Activated T-cell treated with anti-CD3 and anti-CD28 coated beads, Interleukin-2, amount 50 U/mL, for 72 hours (primary cell): Measurements from ENCODE around the gene HPRT1. TPM values are rescaled to one million over a fixed set of nuclear protein-coding genes. Genes with fewer than 3 reads are reported as not detected.

Experiments used
- ATAC-seq, 2 donors: fragments of 150-1000 bp; cut with Tn5 transposase; replicated peaks in 1 of 2; 2 replicates each; pipeline ENCODE4 v1.10.0; 2021; ENCODE audit warnings: moderate library complexity in 2 of 2, mild to moderate bottlenecking in 1 of 2
- DNase-seq, 2 donors: peaks; one replicate each; pipeline ENCODE4 v3.0.0; 2021 to 2022; ENCODE audit warnings: mixed read lengths in 1 of 2
- H3K27ac Mint-ChIP-seq: one replicate; pipeline ENCODE4 v1.8.0; 2022; ENCODE audit warnings: mild to moderate bottlenecking, moderate library complexity, mixed read lengths
- H3K27me3 Mint-ChIP-seq: one replicate; pipeline ENCODE4 v1.8.0; 2022; ENCODE audit warnings: low read depth, mixed read lengths
- H3K36me3 Mint-ChIP-seq, 2 donors: one replicate each; pipeline ENCODE4 v1.8.0; 2022; ENCODE audit warnings: mixed read lengths in 2 of 2, mild to moderate bottlenecking in 1 of 2; ENCODE audit not compliant: insufficient read depth in 2 of 2
- H3K4me1 Mint-ChIP-seq: one replicate; pipeline ENCODE4 v1.8.0; 2022; ENCODE audit warnings: low read depth, mixed read lengths
- H3K4me3 Mint-ChIP-seq, 2 donors: one replicate each; pipeline ENCODE4 v1.8.0; 2022; ENCODE audit warnings: mild to moderate bottlenecking in 2 of 2, mixed read lengths in 2 of 2, moderate library complexity in 2 of 2
- H3K9me3 Mint-ChIP-seq, 2 donors: one replicate each; pipeline ENCODE4 v1.8.0; 2022; ENCODE audit warnings: mixed read lengths in 2 of 2
- total RNA-seq, 2 donors: library from RNA; stranded (reverse); gene quantifications; one replicate each; pipeline ENCODE4 v1.2.3, GENCODE V29; 2022

HPRT1 gene
- 10 to 100 TPM; 58.5 to 64.3 TPM for total RNA-seq

DNA sequence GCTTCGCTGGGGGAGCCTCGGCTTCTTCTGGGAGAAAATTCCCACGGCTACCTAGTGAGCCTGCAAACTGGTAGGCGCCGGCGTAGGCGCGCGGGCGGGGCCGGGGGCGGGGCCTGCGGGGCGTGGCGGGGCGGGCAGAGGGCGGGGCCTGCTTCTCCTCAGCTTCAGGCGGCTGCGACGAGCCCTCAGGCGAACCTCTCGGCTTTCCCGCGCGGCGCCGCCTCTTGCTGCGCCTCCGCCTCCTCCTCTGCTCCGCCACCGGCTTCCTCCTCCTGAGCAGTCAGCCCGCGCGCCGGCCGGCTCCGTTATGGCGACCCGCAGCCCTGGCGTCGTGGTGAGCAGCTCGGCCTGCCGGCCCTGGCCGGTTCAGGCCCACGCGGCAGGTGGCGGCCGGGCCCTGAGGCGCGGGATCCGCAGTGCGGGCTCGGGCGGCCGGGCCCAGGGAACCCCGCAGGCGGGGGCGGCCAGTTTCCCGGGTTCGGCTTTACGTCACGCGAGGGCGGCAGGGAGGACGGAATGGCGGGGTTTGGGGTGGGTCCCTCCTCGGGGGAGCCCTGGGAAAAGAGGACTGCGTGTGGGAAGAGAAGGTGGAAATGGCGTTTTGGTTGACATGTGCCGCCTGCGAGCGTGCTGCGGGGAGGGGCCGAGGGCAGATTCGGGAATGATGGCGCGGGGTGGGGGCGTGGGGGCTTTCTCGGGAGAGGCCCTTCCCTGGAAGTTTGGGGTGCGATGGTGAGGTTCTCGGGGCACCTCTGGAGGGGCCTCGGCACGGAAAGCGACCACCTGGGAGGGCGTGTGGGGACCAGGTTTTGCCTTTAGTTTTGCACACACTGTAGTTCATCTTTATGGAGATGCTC, at the start of gene HPRT1:
HPRT1 (plus strand) TSS at position 161 of the 857 bp plus-strand sequence; CDS start at position 308, 147 bp downstream.
- H3K4me3 Mint-ChIP-seq: peak within 1 kb of the TSS; percentile 86 to 90

DNA sequence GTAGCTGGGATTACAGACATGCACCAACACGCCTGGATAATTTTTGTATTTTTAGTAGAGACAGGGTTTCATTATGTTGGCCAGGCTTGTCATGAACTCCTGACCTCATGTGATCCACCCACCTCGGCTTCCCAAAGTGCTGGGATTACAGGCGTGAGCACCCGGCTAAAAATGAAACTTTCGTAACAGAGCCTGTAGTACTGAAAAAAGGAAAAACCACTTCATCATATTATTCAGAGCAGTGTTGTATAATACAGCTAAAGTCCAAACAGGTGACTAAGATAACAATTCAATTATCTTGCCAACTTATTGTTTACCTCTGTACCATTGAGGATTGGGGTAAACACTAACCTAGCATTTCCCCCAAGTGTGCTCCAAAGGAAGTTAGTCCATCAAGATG, 43.9 kb upstream of the HPRT1 start:
- Mint-ChIP-seq H3K27ac (no peak overlapping the region), H3K27me3 (peaks cover 6% of the 10 kb centered on the region), H3K9me3 (no peaks in the 10 kb centered on the region), H3K36me3 (peaks cover 3 to 5% of the 10 kb centered on the region in 2 donors), H3K4me1 (no peaks in the 10 kb centered on the region), H3K4me3 (no peak overlapping the region)
- no peak for DNase-seq
- no peak for ATAC-seq

More for the DNA sequence above, at the start of gene HPRT1:
- peak within 1 kb of the TSS; percentile 76 for H3K27ac Mint-ChIP-seq
- H3K36me3 Mint-ChIP-seq: no peaks in the 10 kb centered on the region
- no peaks in the 10 kb centered on the region for H3K9me3 Mint-ChIP-seq
- peaks cover 8% of the 10 kb centered on the region for H3K4me1 Mint-ChIP-seq
- DNase-seq (peak; percentile 75 to 86), ATAC-seq (peak; percentile 96 to 99)
- no peaks in the 10 kb centered on the region for H3K27me3 Mint-ChIP-seq

DNA sequence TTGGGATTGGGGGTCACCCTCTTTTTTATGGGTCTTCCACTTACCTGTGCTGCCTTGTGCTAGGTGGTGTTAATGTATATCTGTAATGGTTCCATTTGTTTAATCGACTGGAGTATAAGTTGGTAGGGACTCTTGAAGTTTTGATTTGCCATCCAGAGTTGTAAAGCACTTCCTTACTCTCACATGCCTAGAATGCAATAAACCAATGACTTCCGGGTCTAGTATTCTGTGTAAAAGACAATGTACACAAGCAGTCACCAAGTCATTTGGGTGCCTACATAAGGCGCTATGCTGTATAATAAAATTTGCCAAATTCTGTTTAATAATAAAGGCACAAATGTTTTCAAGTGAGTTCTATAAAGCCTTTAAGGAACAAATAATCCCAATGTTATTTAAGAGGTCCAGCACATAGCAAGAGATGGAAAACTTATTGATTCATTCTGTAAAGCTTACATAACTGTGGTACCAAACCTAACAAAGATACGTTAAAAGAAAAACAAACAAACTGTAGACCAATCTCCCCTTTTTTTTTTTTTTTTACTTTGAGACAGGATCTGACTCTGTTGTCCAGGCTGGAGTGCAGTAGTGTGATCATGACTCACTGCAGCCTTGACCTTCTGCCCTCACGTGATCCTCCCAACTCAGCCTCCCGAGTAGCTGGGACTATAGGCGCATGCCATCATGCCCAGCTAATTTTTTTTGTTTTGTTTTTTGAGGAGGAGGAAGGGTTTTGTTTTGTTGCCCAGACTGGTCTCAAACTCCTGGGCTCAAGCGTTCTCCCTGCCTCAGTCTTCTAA, 41.5 kb upstream of the HPRT1 start:
- peaks cover 3% of the 10 kb centered on the region for H3K27me3 Mint-ChIP-seq
- H3K9me3 Mint-ChIP-seq: no peaks in the 10 kb centered on the region
- no peak overlapping the region for H3K4me3 Mint-ChIP-seq
- DNase-seq: no peak
- H3K4me1 Mint-ChIP-seq: no peaks in the 10 kb centered on the region
- peaks cover 3 to 6% of the 10 kb centered on the region in 2 donors for H3K36me3 Mint-ChIP-seq
- no peak for ATAC-seq
- H3K27ac Mint-ChIP-seq: no peak overlapping the region

DNA sequence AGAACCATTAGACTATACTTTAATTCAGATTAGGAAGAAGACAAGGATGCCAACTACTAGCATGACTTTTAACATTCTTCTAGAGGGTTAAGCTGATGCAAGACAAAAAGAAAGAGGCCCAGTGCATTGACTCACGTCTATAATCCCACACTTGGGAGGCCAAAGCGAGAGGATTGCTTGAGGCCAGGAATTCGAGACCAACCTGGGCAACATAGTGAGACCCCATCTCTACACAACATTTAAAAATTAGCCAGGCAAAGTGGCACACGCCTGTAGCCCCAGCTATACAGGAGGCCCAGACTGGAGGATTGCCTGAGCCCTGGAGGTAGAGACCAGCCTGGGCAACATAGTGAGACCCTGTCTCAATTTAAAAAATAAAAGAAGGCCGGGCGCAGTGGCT, 40.2 kb upstream of the HPRT1 start:
- no peak overlapping the region for H3K4me3 Mint-ChIP-seq
- H3K27ac Mint-ChIP-seq: no peak overlapping the region
- no peaks in the 10 kb centered on the region for H3K27me3 Mint-ChIP-seq
- no peaks in the 10 kb centered on the region for H3K4me1 Mint-ChIP-seq
- DNase-seq (no peak), ATAC-seq (no peak)
- no peaks in the 10 kb centered on the region for H3K9me3 Mint-ChIP-seq
- H3K36me3 Mint-ChIP-seq: peaks cover 3 to 6% of the 10 kb centered on the region in 2 donors

GRCh38 chrX:134423606-134424005, 36.4 kb upstream of the HPRT1 start:
- Mint-ChIP-seq H3K4me1 (no peaks in the 10 kb centered on the region), H3K27me3 (no peaks in the 10 kb centered on the region), H3K9me3 (no peaks in the 10 kb centered on the region), H3K27ac (no peak overlapping the region), H3K36me3 (peaks cover 1 to 6% of the 10 kb centered on the region in 2 donors), H3K4me3 (no peak overlapping the region)
- DNase-seq: no peak
- ATAC-seq: no peak

DNA sequence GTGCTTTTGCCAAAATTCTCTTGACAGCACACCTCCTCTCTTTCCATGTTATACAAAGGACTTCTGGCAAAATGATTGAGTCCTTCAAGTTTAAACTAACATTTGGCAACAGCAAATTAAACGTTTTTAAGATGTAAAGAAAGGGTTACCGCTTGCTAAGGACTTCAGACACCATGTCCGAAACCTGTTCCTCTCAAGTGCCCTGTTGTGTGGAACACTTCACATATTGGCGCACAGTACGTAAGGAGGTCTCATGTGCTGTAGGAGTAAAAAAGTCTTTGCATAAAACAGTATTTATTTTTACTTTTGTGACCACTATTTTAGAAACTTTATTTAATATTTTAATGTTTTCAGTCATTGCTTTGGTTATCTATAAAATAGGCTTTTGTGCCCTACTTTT, 33.7 kb upstream of the HPRT1 start:
- Mint-ChIP-seq H3K4me3 (no peak overlapping the region), H3K36me3 (peaks cover 1 to 4% of the 10 kb centered on the region in 2 donors), H3K9me3 (no peaks in the 10 kb centered on the region), H3K4me1 (peaks cover 6% of the 10 kb centered on the region), H3K27me3 (peaks cover 13% of the 10 kb centered on the region), H3K27ac (no peak overlapping the region)
- DNase-seq (no peak), ATAC-seq (no peak)

DNA sequence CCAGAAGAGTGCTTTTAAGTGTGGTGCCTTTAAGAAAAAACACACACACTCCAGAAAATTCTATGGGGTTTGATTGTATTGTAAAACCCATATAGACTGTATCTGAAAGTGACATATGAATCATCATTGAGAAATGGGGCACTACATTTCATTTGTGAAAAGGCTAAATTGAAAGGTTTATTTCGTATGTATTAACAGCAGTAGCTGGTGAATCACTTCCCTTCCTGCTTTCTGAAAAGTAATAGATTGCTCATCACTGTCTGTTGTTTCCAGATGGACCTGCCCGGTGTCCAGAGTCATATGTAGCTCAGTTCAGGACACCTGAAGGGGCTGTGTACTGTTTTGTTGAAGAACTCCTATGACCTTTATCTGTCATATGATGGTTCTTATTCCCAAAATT, 28.1 kb upstream of the HPRT1 start:
- peaks cover 14% of the 10 kb centered on the region for H3K4me1 Mint-ChIP-seq
- DNase-seq (peak in 1 of 2 donors; percentile 2), ATAC-seq (peak; percentile 76 to 84)
- H3K27ac Mint-ChIP-seq: no peak overlapping the region
- H3K4me3 Mint-ChIP-seq: peak overlapping the region in 1 of 2 donors; percentile 37
- no peaks in the 10 kb centered on the region for H3K9me3 Mint-ChIP-seq
- H3K36me3 Mint-ChIP-seq: peaks cover 6 to 12% of the 10 kb centered on the region in 2 donors
- H3K27me3 Mint-ChIP-seq: peaks cover 25% of the 10 kb centered on the region

DNA sequence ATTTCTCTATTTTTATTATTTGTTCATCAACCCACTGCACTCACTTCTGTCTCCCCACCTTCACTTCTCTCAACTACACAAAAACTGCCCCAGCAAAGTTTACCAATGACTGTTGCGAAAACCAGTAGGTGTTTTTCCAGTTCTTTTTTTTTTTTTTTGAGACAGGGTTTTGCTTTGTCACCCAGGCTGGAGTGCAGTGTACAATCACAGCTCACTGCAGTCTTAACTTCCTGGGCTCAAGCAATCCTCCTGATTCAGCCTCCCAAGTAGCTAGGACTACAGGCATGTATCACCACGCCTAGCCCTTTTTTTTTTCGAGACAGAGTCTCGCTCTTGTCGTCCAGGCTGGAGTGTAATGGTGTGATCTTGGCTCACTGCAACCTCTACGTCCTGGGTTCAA, 24.1 kb upstream of the HPRT1 start:
- Mint-ChIP-seq H3K27me3 (peaks cover 12% of the 10 kb centered on the region), H3K9me3 (no peaks in the 10 kb centered on the region), H3K36me3 (peaks cover 5 to 8% of the 10 kb centered on the region in 2 donors), H3K4me3 (no peak overlapping the region), H3K4me1 (peaks cover 8% of the 10 kb centered on the region), H3K27ac (peak overlapping the region; percentile 73)
- ATAC-seq (no peak), DNase-seq (no peak)

DNA sequence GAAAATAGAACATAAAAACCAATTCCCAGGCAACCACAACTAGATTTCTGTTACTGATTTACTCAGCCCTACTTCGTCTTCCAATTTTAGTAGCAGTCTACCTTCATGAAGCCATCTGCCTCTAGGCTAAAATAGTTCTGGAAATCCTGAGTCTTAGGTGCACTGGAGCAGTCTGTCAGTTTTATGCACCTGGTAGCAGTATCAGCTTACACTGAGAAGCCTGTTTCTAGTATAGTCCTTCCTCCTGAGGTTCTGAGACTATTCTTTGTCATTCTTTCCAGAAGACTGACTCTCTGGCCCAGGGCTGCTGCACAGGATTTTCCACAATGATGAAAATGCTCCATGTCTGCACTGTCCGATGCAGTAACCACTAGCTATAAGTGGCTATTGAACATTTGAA, 16.9 kb upstream of the HPRT1 start:
- no peak overlapping the region for H3K4me3 Mint-ChIP-seq
- no peaks in the 10 kb centered on the region for H3K36me3 Mint-ChIP-seq
- no peaks in the 10 kb centered on the region for H3K4me1 Mint-ChIP-seq
- H3K27me3 Mint-ChIP-seq: peaks cover 6% of the 10 kb centered on the region
- no peaks in the 10 kb centered on the region for H3K9me3 Mint-ChIP-seq
- no peak for DNase-seq
- no peak for ATAC-seq
- H3K27ac Mint-ChIP-seq: no peak overlapping the region

DNA sequence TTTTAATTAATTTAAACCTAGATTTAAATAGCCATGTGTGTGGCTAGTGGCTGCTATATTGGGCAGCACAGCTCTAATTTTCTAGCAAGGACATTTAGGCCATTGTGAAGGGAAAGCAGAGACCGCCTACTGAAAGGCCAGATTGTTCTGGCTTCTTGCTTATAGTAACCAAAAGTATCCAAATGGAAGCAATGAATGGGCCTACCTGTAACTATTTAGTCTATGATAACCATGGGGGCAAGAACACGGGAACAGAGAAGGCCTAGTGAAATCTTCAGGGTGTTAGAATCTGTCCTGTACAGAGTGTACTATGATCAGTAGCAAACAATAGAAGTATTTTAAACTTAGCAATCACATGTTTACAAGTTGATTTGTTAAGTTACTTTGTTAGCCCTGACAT, 16.5 kb upstream of the HPRT1 start:
- ATAC-seq: no peak
- H3K4me1 Mint-ChIP-seq: no peaks in the 10 kb centered on the region
- H3K27ac Mint-ChIP-seq: no peak overlapping the region
- H3K27me3 Mint-ChIP-seq: peaks cover 6% of the 10 kb centered on the region
- H3K9me3 Mint-ChIP-seq: no peaks in the 10 kb centered on the region
- H3K36me3 Mint-ChIP-seq: no peaks in the 10 kb centered on the region
- no peak for DNase-seq
- H3K4me3 Mint-ChIP-seq: no peak overlapping the region

- DNase-seq: no peak
- Mint-ChIP-seq H3K4me3 (no peak overlapping the region), H3K27me3 (peaks cover 6% of the 10 kb centered on the region), H3K9me3 (no peaks in the 10 kb centered on the region), H3K4me1 (no peaks in the 10 kb centered on the region), H3K36me3 (no peaks in the 10 kb centered on the region), H3K27ac (no peak overlapping the region)
- no peak for ATAC-seq
Observed at GRCh38 chrX:134444681-134445080, 15.3 kb upstream of the HPRT1 start.

DNA sequence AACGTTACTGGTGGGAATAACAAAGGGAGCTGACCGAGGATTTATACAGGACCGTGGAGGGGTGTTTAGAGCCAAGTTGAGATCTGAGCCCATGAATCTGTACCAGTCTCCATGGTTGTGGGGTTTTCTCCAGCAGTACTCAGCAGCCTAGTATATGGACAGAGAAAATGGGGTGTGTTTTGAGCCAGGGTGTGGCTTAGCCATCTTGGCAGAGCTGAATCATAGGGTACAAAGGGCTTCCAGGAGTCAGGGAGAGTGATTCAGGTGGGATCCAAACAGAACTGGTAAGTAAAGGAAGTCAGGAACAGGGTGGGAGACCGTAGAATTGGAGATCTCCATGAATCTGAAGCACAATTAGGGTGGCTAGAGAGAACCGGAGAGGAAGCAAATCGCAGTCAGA, 7.4 kb upstream of the HPRT1 start:
- H3K36me3 Mint-ChIP-seq: no peaks in the 10 kb centered on the region
- no peak for ATAC-seq
- peaks cover 17% of the 10 kb centered on the region for H3K27me3 Mint-ChIP-seq
- H3K4me3 Mint-ChIP-seq: no peak overlapping the region
- H3K4me1 Mint-ChIP-seq: no peaks in the 10 kb centered on the region
- no peak overlapping the region for H3K27ac Mint-ChIP-seq
- no peak for DNase-seq
- H3K9me3 Mint-ChIP-seq: no peaks in the 10 kb centered on the region

- no peak overlapping the region for H3K4me3 Mint-ChIP-seq
- no peaks in the 10 kb centered on the region for H3K36me3 Mint-ChIP-seq
- H3K27ac Mint-ChIP-seq: no peak overlapping the region
- H3K27me3 Mint-ChIP-seq: peaks cover 17% of the 10 kb centered on the region
- no peak for DNase-seq
- no peak for ATAC-seq
- H3K9me3 Mint-ChIP-seq: no peaks in the 10 kb centered on the region
- H3K4me1 Mint-ChIP-seq: no peaks in the 10 kb centered on the region
Observed at GRCh38 chrX:134453631-134454030, 6.3 kb upstream of the HPRT1 start.
